HG03558 (cell line): ENCODE results near the gene SH2D3C.

ENCODE experiments used
- ATAC-seq: cut with Tn5 transposase; IDR thresholded peaks from one replicate; pipeline ENCODE4 v1.9.1; 2021; ENCODE audit warnings: moderate number of reproducible peaks; ENCODE audit not compliant: unreplicated experiment; ENCODE audit errors: extremely low read depth

The SH2D3C gene

GRCh38 chr9:127808347-127809001 is 30.0 kb upstream of the SH2D3C start:
- no peak for ATAC-seq

- no peak for ATAC-seq
These were observed 28.4 kb upstream of the SH2D3C start for GRCh38 chr9:127806871-127807270.

- no peak for ATAC-seq
These were observed 27.2 kb upstream of the SH2D3C start for GRCh38 chr9:127805620-127806019.

GRCh38 chr9:127803507-127804352 is 25.3 kb upstream of the SH2D3C start:
- no peak for ATAC-seq

GRCh38 chr9:127802576-127803443 is 24.3 kb upstream of the SH2D3C start, which contains the start of gene FPGS:
Gene FPGS, plus strand, starts transcription at chr9:127802882. Its CDS starts 43 bp downstream, at chr9:127802925.
- ATAC-seq, result no peak

- ATAC-seq, result no peak
These were observed 23.6 kb upstream of the SH2D3C start for GRCh38 chr9:127801955-127802575.

- ATAC-seq, result no peak
These were observed 18.4 kb upstream of the SH2D3C start for GRCh38 chr9:127796852-127797370.

GRCh38 chr9:127796225-127796813 is 17.9 kb upstream of the SH2D3C start:
- no peak for ATAC-seq

- no peak for ATAC-seq
These were observed 15.7 kb upstream of the SH2D3C start for GRCh38 chr9:127794001-127794791.

GRCh38 chr9:127793093-127793708 is 14.7 kb upstream of the SH2D3C start:
- no peak for ATAC-seq

- ATAC-seq, result no peak
These were observed 14.1 kb upstream of the SH2D3C start for GRCh38 chr9:127792417-127793031.

- no peak for ATAC-seq
These were observed 12.6 kb upstream of the SH2D3C start for GRCh38 chr9:127791085-127791484.

- no peak for ATAC-seq
These were observed 11.8 kb upstream of the SH2D3C start for GRCh38 chr9:127790094-127790855.

- ATAC-seq, result no peak
These were observed 10.7 kb upstream of the SH2D3C start for GRCh38 chr9:127789179-127789578.

GRCh38 chr9:127788337-127789011 is 10.0 kb upstream of the SH2D3C start:
- ATAC-seq, result no peak

GRCh38 chr9:127786773-127787104 is 8.3 kb upstream of the SH2D3C start:
- ATAC-seq, result no peak
